Measurements from ENCODE around the gene CYB561A3.

DNA sequence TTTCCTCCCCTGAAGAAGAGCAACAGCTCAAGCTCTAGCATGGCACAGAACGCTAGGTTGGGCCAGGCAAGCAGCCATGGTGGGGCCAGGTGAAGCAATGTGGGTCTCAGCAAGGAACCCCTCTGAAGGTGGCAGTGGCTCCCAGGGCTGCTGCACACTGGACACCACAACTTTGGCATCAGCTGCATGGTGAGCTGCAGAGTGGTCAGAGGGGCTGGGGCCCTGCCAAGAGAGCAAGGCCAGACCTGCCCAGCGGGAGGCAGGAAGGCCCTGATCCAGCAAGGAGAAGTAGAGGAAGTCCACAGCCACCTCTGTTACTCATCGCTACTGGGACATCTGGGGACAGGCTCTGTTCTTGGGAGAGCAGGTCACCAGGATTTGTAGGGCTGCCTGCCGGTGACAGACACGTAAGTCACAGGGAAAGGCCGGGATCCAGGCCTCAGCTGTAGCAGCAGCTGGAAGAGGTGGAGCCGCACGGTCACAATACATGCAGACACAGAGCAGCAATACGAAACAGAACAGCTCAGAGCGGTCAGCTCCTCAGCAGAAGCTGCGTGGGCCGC is 12.4 kb downstream of the CYB561A3 start:
- TF ChIP-seq, protein P1, sequence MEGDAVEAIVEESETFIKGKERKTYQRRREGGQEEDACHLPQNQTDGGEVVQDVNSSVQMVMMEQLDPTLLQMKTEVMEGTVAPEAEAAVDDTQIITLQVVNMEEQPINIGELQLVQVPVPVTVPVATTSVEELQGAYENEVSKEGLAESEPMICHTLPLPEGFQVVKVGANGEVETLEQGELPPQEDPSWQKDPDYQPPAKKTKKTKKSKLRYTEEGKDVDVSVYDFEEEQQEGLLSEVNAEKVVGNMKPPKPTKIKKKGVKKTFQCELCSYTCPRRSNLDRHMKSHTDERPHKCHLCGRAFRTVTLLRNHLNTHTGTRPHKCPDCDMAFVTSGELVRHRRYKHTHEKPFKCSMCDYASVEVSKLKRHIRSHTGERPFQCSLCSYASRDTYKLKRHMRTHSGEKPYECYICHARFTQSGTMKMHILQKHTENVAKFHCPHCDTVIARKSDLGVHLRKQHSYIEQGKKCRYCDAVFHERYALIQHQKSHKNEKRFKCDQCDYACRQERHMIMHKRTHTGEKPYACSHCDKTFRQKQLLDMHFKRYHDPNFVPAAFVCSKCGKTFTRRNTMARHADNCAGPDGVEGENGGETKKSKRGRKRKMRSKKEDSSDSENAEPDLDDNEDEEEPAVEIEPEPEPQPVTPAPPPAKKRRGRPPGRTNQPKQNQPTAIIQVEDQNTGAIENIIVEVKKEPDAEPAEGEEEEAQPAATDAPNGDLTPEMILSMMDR (IDR thresholded peaks at IDR 0.05), result no peak
- TF ChIP-seq POLR2A (IDR thresholded peaks at IDR 0.05), result no peak

Data from Peyer's patch (tissue), 4 donors.